Measurements from ENCODE around the gene GRM2.

Gene GRM2

GRCh38 chr3:51706788-51707731, at the start of gene GRM2:
Gene GRM2 (plus strand): TSS chr3:51707068. CDS start chr3:51708984, 1,916 bp downstream.
- DNase-seq, result no peak

DNA sequence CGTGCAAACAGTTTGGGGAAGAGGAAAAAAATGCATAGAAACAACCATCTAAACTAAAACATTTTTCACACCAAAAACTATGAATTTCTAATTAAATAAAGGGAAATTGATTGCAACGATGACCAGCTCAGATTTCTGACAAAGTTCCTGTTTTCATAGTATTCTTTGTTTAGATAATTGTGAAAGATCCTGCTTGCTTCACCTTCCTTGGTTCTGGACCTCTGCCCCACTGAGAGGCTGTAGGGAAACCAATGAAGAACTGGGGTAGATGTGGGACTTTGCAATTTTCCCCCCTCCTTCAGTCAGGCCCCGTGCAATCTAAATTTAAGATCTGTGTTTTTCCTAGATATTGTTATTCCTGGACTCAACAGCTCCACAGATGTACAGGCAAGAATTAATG, 49.6 kb upstream of the GRM2 start:
- DNase-seq, result no peak

GRCh38 chr3:51659942-51660341, 46.9 kb upstream of the GRM2 start:
- DNase-seq, result no peak

DNA sequence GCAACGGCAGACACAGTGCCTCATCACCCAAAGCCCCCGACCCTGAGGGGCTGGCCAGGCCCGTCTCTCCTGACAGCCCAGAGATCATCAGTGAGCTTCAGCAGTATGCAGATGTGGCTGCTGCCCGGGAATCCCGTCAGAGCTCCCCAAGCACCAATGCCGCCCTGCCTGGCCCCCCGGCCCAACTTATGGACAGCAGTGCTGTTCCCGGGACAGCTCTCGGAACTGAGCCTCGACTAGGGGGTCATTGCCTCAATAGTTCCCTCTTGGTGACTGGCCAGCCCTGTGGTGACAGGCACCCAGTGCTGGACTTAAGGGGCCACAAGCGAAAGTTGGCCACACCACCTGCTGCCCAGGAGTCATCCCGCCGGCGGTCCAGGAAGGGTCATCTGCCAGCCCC, 44.4 kb upstream of the GRM2 start:
- no peak for DNase-seq

GRCh38 chr3:51668756-51669155, 38.1 kb upstream of the GRM2 start:
- DNase-seq, result no peak

DNA sequence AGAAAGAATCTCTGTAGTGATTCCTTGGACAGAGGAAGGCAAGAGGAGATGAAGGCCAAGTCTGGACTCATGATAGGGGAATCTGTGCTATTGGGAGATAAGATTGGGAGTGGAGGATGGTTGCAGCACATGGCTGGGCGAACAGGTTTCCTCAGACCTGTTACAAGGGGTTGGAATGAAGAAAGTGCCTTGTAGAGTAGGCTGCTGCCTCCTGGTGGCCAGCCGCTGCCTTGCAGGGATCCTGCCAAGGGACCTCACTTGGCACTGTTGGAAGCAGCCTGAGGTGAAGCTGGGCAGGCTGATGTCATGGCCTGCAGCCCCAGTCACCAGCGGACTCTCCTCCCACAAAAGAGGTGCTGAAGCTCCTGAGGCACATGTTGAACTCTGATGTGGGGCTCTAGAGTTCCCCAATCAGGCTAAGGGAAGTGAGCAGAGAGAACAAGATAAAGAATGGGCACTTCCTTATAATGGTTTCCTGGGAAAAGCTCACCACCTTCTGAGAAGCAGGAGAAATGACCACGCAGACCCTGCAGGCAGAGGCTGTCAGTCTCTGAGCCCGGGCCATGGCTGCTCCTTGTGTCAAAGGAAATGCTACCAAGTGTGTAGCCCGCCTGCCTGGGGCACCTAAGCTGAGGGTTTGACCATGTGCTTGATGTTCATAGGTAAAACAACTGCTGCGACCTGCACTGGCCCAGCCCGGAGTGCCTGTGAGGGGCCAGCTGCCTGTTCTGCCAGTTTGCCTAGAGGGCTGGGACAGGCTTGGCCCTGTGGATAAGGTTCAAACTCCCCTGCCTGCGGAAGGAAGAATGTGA, 37.4 kb upstream of the GRM2 start:
- peak; percentile 45 for DNase-seq

DNA sequence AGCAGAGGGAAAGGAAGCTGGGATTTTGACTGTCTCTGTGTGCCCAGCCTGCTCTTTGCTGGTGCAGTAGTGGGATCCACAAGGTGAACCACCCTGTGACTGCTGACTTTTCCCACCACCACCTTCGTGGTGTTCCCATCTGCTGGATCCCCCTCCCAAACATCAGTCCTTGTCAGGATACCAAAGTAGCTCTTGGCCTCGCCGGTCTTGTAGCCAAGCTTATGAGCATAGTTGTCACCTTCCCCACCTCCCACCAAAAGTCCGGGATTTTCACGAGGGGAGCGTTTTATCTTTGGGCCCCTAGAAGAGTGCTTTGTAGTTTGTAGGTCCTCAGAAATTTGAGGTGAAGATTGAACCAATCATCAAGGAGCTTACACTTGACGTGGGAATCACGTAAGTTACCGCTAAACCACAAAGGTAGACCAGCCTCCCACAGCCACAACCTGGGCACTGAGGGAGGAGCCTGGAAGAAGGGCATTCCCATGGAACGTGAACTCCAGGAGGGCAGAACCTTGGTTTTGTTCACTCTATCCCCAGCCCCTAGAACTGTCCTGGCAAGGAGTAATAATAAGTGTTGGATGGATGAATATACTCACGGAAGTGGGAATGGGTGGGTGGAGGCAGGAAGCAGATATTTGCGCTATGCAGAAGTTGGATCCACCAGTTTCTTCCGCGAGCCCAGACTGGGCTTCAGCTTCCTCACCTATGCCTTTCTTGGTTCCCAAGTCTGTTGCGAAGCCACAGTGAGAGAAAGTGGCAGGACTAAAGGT, 36.6 kb upstream of the GRM2 start:
- no peak for DNase-seq

GRCh38 chr3:51670823-51671733, 35.8 kb upstream of the GRM2 start, which contains the start of gene TEX264:
Gene TEX264 (plus strand): TSS chr3:51671252. CDS start chr3:51674305, 3,053 bp downstream.
- DNase-seq, result peak; percentile 80

DNA sequence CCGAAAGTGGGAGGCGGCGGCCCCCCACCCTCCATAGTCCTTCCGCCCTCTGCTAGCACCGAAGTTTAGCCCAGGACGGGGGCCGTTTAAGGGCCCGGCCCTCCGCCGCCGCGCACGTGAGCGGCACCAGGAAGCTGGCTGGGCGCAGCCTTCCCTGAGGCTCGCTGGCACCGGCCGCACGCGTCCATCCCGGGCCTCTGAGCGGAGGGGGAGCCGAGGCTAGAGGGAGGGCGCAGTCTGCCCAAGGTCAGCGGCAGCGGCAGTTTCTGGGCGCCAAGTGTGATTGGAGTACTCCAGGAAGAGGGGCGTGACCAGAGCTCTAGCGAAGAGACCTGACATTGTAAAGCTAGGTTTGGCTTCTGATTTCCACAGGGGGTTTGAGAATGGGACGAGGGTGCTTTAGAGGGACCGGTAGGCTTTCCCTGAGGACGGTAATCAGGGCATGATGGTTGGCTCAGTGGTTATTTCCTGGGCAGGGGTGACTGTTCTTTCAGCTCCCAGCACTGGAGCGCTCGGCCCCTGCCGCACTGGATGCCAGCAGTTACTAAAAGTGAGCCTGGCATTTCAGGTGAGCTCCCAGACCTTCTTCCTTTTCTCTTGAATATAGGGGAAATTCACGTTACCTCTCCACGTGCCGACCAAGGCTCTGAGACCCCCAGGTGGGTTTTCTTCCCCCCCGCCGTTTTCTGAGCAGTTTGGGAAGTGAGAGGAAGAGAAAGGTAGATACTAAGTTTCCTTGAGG, 35.0 kb upstream of the GRM2 start:
- DNase-seq, result peak; percentile 28

GRCh38 chr3:51673181-51673801, 33.6 kb upstream of the GRM2 start:
- DNase-seq, result no peak

GRCh38 chr3:51673802-51674654, 32.8 kb upstream of the GRM2 start:
- DNase-seq, result no peak

DNA sequence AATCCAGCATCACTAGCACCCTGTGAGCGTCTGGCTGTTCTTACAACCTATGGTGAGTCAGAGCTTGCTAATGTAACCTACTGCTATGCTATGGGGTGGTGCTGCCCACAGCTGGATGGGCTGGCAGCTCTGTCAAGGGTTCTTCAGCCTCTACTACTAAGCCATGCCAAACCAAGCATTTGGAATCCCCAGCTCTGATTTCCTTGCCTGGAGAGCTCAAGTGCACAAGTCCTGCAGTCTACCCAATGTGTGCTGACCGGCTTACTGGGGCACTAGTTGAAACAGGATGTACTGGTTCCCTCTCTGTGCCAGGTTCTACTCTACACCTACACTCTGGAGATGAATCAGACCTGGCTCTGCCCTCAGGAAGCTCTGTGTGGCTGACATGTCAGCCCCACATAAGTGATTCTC, 31.7 kb upstream of the GRM2 start:
- DNase-seq, result no peak

- DNase-seq, result no peak
Measured at GRCh38 chr3:51676102-51676640, 30.7 kb upstream of the GRM2 start.

- DNase-seq, result no peak
Measured at GRCh38 chr3:51677358-51677757, 29.5 kb upstream of the GRM2 start.

DNA sequence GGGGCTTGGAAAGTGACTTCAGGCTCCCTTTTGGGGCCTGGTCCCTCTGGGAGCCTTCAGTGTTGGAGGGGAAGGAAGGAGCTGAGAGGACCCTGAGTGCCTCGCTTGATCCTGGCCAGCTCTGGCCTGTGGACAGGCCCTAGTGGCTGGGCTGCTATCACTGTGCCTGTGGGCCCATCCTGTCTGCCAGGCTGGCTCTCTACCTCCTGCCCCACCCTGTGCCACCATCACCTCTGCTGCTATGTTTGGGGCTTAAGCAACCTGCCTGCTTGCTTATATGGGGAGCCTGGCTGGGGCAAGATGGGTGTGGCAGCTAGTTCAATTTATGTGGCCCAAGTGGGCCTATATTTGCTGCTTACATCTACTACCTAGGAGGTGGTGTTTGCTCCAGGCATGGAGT, 28.7 kb upstream of the GRM2 start:
- no peak for DNase-seq

- DNase-seq, result no peak
Measured at GRCh38 chr3:51678641-51679040, 28.2 kb upstream of the GRM2 start.

GRCh38 chr3:51679318-51679717, 27.6 kb upstream of the GRM2 start:
- no peak for DNase-seq

DNA sequence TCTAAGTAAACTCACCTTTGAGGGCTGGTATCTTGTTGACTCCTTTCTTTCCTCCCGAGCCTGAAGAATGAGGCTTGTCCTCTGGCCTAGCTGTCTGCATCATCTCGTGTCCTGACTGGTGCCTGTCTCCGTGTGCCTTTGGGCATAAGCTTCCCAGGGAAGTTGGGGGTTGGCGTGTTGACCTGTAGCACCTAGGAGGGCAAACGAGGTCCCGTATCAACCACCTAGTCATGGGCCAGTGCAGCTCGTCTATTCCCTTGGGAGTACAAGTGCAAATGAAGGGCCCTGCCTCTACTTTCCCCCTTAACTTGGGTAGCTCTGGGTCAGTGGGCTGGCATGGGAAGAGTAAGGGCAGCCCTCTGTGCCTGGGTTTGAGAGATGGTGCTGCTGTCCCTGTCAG, 27.1 kb upstream of the GRM2 start:
- no peak for DNase-seq

DNA sequence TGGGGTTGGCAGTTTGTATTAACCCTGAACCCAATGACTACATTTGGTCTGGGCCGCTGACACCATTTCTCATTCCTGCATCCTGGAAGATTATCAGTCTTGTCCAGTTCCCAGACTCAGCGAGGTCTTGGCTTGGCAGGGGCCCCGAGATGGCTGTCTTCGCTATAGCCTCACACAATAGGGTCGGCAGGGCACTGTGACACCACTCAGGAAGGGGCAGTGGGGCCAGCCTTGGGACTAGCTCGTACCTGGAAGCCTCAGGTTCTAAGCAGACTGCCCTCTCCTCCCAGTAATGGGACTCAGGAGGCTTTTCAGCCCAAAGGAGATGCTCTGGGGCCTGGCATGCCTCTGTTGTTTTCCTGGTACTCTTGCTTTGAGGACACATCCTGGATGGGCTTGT, 26.7 kb upstream of the GRM2 start:
- DNase-seq, result no peak

All from KG1 (cell line).